Activated CD4-positive, alpha-beta T cell treated with anti-CD3 and anti-CD28 coated beads for 1 hour (primary cell): ENCODE measurements around the gene RMDN3.

Source experiments
- DNase-seq: peaks from one replicate; pipeline ENCODE4 v3.0.0-alpha.2; 2020

Gene RMDN3

DNA sequence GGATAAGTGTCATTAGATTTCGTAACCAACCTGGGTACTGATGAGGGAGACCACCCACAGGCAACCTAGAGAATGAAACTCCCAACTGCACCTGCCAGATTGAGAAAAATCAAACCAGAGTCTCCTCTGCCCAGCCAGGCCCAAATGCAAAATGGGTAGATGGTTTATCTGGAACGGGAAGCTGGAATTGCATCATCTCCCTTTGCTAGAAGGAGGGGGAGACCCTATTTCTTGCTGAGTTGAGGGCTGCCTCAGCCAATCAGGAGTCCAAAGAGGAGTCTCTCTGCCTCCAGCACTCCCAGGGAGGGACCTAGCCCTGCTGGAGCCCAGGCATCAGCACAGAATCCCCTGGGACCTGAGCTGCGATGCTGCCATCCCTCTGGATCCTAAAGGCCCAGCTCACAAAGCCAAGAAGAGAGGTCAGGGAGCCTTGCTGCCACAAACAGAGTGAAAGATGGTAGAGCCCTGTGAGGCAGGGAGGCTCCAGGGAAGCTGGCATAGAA is 8.1 kb downstream of the RMDN3 start:
- DNase-seq = no peak

DNA sequence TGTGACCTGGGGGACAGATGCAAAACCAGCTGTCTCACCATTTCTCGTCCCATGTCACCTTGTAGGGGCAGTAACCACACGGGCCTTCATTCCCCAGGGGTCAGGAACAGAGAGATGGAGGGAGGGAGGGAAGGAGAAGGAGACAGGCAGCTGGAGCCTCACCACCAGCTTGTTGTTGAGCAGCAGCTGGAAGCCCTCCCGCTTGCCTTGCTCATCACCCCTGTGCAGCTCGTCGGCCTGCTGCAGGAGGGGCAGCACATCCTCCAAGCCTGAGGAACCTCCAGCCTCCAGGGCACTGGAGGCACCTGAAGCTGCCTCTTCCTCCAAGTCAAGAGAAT is 10.3 kb downstream of the RMDN3 start:
- DNase-seq = no peak

DNA sequence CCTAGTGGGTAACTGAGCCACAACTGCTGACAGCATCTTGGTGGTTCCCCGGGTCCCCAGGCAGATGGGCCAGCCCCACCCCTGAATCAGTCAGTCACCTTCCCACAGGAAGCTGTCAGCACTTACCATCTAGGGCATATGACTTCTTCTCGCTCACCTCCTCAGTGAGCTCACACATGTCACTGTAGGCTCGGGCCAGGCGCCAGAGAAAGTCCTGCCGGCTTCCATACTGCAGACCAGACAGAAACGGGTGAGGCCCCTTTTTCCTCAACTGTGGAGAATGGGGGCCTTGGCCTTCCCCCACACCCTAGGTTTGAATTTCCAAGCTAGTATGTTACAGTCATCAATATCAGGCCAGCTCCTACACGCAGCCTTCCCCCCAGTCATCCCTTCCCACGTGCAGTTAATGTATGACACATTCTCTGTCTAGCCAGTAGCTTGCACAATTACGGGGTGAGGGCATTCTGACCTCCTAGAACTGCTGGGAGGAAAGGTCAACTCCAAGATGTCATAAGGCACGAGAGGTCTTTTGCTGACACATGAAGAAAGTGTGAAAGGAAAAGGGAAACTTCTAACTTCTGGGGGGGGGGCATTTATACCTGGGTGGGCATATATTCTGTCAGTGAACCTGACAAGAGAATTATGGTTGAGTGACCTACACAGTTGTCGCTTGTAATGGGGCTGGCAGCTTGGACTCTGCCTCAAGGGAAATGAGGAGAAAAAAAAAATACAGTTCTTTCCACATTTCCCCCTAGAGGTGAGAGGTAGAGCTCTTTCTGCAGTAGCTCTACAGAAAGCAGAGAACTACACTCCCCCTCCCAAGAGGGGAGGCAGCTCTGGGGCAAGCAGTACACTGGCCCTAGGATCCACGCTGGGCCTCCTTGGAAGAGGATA is 10.9 kb downstream of the RMDN3 start:
- DNase-seq = peak; percentile 32

GRCh38 chr15:40743485-40743901 is 11.6 kb downstream of the RMDN3 start:
- DNase-seq = no peak

GRCh38 chr15:40739854-40740253 is 15.2 kb downstream of the RMDN3 start:
- no peak for DNase-seq

DNA sequence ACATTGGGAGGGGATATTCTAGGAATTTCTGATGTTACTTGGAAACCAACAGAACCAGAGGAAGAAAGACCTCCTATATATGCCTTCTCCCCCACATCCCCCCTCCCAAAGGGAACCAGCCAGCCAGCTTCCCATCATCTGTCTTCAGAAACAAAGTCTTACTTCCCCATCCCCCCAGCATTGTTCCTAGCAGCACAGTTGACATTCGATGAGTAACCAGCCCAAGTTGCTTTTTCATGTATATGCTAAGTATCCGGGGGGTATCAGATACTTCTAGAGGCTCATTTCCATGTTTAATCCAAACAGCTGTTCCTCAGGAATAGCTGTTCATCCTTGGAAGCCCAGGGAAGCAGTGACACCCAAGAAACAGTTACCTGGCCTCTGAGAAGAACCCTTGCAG is 16.0 kb downstream of the RMDN3 start:
- DNase-seq = no peak

DNA sequence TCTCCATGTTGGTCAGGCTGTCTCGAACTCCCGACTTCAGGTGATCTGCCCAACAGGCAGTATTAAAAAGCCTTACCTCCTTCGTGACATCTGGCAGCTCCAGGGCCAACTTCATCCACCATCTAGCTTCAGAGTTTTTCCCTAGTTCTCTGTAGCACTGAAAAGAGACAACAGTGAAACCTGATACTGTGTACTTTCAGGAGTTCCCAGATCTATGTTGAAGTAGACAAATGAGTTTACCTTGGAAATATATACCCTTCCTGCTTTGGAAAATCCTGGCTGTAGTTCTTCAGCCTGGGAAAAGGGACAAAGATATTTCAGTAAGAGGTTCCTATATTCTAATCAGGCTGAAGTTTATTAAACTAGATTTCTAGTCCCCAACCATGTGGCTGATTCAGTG is 18.0 kb downstream of the RMDN3 start:
- no peak for DNase-seq

DNA sequence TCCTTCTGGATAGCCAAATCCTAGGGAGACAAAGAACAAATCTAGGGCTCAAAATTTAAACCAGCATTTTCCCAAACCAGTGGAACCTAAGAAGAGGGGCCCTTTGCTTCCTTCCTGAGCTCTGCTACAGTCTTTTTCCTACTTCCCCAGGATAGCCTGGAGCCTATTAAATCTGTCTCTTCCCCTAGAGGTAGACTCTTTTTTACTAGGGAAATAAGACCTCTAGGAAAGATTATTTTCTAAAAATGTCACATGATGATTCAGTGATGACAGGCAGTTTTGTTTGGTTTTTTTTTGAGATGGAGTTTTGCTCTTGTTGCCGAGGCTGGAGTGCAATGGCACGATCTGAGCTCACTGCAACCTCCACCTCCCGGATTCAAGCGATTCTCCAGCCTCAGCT is 18.5 kb downstream of the RMDN3 start:
- no peak for DNase-seq

- DNase-seq = no peak
Measured at GRCh38 chr15:40731034-40731433, 24.0 kb downstream of the RMDN3 start.

DNA sequence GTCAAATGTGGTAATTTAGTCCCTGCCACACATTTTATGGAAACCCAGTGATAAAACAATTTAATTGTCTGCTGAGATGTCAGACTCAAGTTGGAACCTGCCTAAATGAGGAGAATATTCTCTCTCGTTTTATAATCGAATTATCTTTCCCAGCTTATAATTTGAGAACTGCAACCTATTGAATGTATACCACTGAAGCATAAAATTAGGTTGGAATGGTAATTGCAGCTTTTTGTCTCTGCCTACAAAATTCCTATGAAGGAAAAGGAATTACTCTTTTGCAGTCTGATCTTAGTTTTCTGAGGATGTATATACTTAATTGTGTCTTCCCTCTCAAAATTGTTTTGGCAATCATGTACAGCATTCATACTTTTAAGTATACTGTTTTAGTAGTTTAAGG is 31.1 kb downstream of the RMDN3 start:
- DNase-seq = no peak

GRCh38 chr15:40722934-40723333 is 32.1 kb downstream of the RMDN3 start:
- no peak for DNase-seq

- no peak for DNase-seq
Measured at GRCh38 chr15:40722354-40722753, 32.7 kb downstream of the RMDN3 start.

DNA sequence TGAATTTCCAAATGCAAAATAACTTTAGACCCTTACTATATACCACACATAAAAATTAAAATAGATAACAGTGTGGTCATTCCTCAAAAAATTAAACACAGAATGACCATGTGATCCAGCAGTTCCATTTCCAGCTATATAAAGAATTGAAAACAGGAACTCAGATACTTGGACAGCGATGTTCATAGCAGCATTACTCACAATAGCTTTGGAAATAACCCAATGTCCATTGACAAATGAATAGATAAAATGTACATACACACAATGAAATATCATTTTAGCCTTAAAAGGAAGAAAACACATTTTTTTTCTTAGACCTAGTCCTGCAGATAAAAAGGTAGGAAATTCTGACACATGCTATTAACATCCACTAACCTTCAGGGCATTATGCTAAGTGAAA is 33.4 kb downstream of the RMDN3 start:
- no peak for DNase-seq

GRCh38 chr15:40716165-40716564 is 38.9 kb downstream of the RMDN3 start:
- DNase-seq = no peak

DNA sequence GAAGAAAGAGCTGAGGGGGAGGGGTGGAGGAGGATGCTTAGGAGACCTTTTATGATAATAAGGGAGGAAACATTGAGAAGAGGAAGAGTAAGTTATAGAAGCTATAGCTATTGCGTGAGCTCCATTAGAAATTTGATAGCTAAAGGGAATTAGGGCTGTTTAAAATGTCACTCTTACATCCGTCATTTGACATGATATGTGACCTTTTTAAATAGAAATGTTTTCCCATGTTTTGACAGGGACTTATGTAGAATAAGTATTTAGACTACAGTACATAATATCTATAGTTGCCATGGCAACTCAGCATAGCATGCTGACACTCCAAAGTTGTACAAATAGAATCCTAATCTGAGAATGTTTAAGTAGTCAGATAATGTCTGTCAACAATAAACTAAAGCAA is 40.9 kb downstream of the RMDN3 start:
- no peak for DNase-seq

DNA sequence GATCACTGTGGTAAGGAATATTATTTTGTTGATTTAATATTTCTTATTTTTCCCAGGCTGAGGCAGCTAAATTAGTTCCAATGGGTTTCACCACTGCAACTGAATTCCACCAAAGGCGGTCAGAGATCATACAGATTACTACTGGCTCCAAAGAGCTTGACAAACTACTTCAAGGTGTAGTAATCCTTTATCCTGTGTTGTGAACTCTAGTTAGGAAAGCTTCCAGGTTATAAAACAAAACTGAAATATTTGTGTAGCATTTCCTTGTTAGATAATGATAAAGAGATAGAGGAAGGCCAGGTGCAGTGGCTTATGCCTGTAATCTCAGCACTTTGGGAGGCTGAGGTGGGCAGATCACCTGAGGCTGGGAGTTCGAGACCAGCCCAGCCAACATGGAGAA is 48.9 kb downstream of the RMDN3 start:
- no peak for DNase-seq

DNA sequence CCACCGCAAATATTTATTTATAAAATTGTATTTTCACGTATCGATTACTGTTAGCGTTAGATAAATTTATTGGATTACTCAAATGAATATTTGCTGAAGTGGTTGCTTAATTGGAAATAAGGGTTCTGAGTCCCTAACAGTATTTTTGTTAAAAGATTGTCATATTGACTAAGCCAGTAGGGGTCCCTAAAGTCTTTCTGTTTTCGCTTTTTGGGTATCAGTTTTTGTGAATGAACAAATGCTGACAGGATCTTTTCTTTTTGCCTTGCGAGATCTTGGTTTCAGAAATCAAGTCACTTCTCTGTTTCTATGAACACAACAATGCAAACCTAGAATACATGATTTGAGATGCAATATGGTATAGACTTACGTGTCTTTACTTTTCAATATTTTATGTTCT is 53.0 kb downstream of the RMDN3 start:
- DNase-seq = no peak

DNA sequence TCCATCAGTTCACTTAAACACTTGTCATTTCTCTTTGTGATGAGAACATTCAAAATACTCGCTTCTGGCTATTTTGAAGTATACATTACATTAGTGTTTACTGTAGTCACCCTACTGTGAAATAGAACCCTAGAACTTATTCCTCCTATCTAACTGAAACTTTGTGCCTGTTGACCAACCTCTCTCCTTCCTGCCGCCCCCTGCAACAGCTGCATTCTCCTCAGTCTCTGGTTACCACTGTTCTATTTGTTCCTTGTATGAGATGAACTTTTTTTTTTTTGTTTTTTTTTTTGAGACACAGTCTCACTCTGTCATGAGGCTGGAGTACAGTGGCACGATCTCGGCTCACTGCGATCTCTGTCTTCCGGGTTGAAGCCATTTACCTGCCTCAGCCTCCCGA is 57.1 kb downstream of the RMDN3 start:
- DNase-seq = no peak

DNA sequence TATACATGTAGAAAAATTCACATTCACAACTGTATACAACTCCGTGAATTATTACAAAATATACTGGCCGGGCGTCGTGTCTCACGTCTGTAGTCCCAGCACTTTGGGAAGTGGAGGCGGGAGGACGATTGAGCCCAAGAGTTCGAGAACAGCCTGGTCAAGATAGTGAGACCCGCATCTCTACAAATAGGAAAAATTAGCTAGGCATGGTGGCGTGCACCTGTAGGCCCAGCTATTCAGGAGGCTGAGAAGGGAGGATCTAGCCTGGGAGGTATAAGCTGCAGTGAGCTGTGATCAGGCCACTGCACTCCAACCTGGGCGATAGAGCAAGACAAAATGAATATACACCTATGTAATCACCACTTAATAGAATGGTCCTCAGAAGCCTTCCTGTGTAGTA is 58.8 kb downstream of the RMDN3 start:
- no peak for DNase-seq

- no peak for DNase-seq
Measured at GRCh38 chr15:40695469-40695890, 59.6 kb downstream of the RMDN3 start.

- DNase-seq = peak; percentile 84
Measured at GRCh38 chr15:40694688-40695468, 60.2 kb downstream of the RMDN3 start, which contains the start of gene RAD51. RAD51 (plus strand) TSS chr15:40695174; CDS start chr15:40698759, 3,585 bp downstream.

- no peak for DNase-seq
Measured at GRCh38 chr15:40693904-40694687, 61.0 kb downstream of the RMDN3 start.

- DNase-seq = no peak
Measured at GRCh38 chr15:40691737-40692136, 63.3 kb downstream of the RMDN3 start.
